ENCODE data around the gene RBP3. TPM values are rescaled to one million over a fixed set of nuclear protein-coding genes. Genes with fewer than 3 reads are reported as not detected.
A peak's percentile ranks its signal among the peaks of the same experiment; 100 is the strongest.

The RBP3 gene
- total RNA-seq, 1 experiment from 2014 or later: not detected

GRCh38 chr10:47325303-47326291 is 22.6 kb upstream of the RBP3 start:
- POLR2A ChIA-PET: no interaction called here
- Histone ChIP-seq H3K27ac (ENCODE audit: low read length) (no peak overlapping the region), H3K9me3 (ENCODE audit: control insufficient read depth, insufficient read depth, low read depth, low read length) (no peaks in the 10 kb centered on the region), H3K4me3 (ENCODE audit: low read depth in 2 of 2, low read length in 2 of 2) (no peak overlapping the region), H3K36me3 (ENCODE audit: control insufficient read depth, insufficient read depth, low read length) (no peaks in the 10 kb centered on the region), H3K4me1 (ENCODE audit: control insufficient read depth, insufficient read depth, low read length) (no peaks in the 10 kb centered on the region), H3K27me3 (ENCODE audit: control insufficient read depth, insufficient read depth, low read length) (peaks cover 8% of the 10 kb centered on the region; the same call in 1 of the 2 replicates)
- in situ Hi-C loops (cut with HindIII; ENCODE audit: low pct_unique_long_range_greater_than_20kb, low sequenced_read_pairs) (no loop called here), intact Hi-C loops (cut with micrococcal nuclease; ENCODE audit: unreplicated experiment) (no loop called here)
- DNase-seq (ENCODE audit: low read depth, low spot score) (no peak), ATAC-seq (no peak)
- no TSS peak for BruUV-seq (replicated peaks)
- TF ChIP-seq POLR2AphosphoS5 (IDR thresholded peaks at IDR 0.05; ENCODE audit: low read depth, low read length) (no peak), REST (IDR thresholded peaks at IDR 0.05; ENCODE audit: insufficient read depth in 1 of 2, low read depth in 2 of 2, low read length in 1 of 2) (no peak)
- CTCF ChIA-PET: no interaction called here

GRCh38 chr10:47326306-47326926 is 21.7 kb upstream of the RBP3 start:
- no peak overlapping the region for H3K4me3 ChIP-seq (ENCODE audit: low read depth in 2 of 2, low read length in 2 of 2)

More at GRCh38 chr10:47326306-47326926, 21.7 kb upstream of the RBP3 start:
- no peaks in the 10 kb centered on the region for H3K36me3 ChIP-seq (ENCODE audit: control insufficient read depth, insufficient read depth, low read length)
- H3K4me1 ChIP-seq (ENCODE audit: control insufficient read depth, insufficient read depth, low read length): no peaks in the 10 kb centered on the region
- H3K27me3 ChIP-seq (ENCODE audit: control insufficient read depth, insufficient read depth, low read length): peaks cover 8% of the 10 kb centered on the region; the same call in 1 of the 2 replicates
- ATAC-seq: 0 out of 2 replicates have a peak, but pooled peaks have one; percentile 36
- H3K9me3 ChIP-seq (ENCODE audit: control insufficient read depth, insufficient read depth, low read depth, low read length): no peaks in the 10 kb centered on the region
- no peak for DNase-seq (ENCODE audit: low read depth, low spot score)
- in situ Hi-C loops (cut with HindIII; ENCODE audit: low pct_unique_long_range_greater_than_20kb, low sequenced_read_pairs) (no loop called here), intact Hi-C loops (cut with micrococcal nuclease; ENCODE audit: unreplicated experiment) (no loop called here)
- ChIA-PET CTCF (no interaction called here), POLR2A (no interaction called here)
- TF ChIP-seq POLR2AphosphoS5 (IDR thresholded peaks at IDR 0.05; ENCODE audit: low read depth, low read length): no peak
- TF ChIP-seq CTCF (IDR thresholded peaks at IDR 0.05): no peak
- TF ChIP-seq SIN3A (IDR thresholded peaks at IDR 0.05; ENCODE audit: borderline replicate concordance, insufficient read depth, low read depth, low read length): no peak
- no peak for TF ChIP-seq REST (IDR thresholded peaks at IDR 0.05; ENCODE audit: insufficient read depth in 1 of 2, low read depth in 2 of 2, low read length in 1 of 2)
- no peak for TF ChIP-seq TCF7L2 (IDR thresholded peaks at IDR 0.05; ENCODE audit: low read depth, low read length)
- BruUV-seq (replicated peaks): no TSS peak
- H3K27ac ChIP-seq (ENCODE audit: low read length): no peak overlapping the region
